Activated gamma-delta T cell treated with anti-CD3 and anti-CD28 coated beads, Interleukin-2, amount 50 U/mL, for 16 hours (primary cell): ENCODE results near the gene LOX.
"Not testable (repeated sequence)": the region's sequence is repeated elsewhere in the genome, so short reads cannot be mapped to it uniquely, and the experiment has no call there.

ENCODE experiments used
- DNase-seq: peaks from one replicate; pipeline ENCODE4 v3.0.0-alpha.2; 2020; ENCODE audit warnings: low read depth

LOX gene

GRCh38 chr5:122097391-122097790 lies 19.3 kb upstream of the LOX start:
- no peak for DNase-seq

- no peak for DNase-seq
Measured at GRCh38 chr5:122095158-122095557, 17.1 kb upstream of the LOX start.

DNA sequence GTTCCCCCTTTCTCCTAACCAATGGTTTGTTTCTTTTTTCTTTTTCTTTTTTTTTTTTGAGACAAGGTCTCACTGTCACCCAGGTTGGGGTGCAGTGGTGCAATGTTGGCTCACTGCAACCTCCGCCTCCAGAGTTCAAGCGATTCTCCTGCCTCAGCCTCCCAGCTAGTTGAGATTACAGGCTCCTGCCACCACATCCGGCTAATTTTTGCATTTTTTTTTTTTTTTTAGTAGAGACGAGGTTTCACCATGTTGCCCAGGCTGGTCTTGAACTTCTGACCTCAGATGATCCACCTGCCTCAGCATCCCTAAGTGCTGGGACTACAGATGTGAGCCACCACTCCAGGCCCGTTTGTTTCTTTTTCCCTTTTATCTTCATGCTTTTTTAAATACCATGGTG lies 16.2 kb upstream of the LOX start:
- DNase-seq = not testable (repeated sequence)

DNA sequence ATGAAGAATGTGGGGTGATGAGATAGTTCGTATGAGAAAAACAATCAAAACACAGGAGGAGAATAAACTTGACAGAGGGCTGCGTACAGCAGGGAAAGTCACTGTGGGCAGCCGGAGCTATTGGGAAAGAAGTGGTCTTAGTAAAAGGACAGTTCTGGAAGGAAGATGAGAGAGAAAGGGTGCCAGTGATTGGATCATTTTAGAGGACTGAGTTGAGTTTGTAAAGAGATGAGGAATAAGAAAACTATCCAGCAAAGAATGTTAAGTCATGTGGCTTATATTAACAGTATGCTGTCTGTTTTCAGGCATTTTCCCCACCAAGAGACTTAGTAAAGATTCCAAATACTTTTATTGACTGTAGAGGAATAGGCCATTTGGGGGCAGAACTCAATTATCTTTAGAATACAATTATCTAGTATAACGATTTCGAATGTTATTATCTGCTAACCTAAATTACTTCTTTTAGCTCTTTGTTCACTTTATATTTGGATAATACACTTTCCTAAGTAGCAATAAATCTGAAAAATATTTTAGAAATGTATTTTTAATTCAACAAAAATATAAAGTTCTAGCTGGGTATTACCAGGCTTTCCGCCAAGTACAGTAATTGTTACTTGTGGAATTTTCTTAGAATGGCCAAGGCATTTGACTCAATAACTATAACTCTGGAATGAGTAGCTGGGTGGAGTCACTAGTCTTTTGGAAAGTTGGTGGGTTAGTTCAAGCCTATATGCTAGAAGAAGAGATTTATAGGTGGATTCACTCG lies 15.5 kb upstream of the LOX start:
- no peak for DNase-seq

GRCh38 chr5:122091936-122092600 lies 14.0 kb upstream of the LOX start:
- DNase-seq = no peak

DNA sequence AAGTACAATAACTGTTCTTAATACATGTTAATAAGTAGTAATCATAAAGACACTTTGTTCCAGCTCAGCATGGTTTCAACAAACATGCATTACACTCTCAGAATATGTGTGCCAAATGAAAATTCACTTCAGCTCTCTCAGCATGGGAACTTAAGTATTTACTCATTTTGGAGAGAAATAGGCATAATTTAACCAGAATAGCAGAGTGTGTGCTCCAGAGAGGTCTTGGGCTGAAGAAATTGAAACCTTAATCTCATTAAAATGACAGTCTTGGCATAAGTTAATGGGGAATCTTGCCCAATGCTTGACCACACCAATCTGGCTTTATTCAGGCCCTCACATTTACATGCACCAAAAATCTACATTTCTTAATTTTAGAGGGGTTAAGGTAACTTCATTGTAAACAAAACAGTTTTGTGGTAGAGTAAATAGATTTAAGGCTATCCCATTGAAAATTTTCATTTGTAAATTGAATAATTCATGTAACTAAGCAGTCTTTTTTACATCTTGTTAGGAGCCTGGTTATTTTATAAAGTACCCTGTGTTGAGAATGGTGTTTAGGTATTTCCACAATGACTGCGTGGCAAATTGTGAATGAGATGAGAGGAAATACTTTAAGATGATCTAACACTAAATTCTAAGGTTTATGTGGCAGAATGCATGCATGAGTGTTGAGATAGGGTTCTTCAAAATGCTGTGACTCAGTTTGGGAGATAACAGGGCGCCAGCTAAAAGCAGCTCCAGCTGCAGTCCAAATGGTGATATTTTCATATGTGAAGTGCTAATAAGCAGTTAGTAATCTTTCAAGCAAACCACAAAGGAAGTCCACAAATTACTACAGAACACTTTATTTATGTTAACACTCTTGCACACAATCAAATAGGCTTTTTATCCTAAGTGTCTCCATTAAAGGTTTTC lies 11.3 kb upstream of the LOX start:
- no peak for DNase-seq

DNA sequence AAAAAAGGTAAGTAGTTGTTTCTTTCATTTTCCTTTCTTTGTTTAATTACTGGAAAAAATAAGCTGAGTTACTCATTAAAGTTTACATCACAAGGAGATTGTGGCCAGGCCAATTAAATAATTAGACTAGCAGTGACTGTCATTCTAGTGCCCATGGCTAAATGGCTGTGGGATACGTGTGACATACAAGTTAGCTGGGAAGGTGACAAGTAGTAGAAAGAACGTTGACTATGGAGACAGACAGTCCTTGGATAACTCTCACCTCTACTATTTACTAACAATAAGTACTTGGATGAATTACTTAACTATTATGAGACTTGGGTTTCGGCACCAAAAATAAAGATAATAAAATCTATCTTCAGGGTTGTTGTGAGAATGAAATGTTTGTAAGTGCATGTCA lies 7.0 kb upstream of the LOX start:
- DNase-seq = no peak

DNA sequence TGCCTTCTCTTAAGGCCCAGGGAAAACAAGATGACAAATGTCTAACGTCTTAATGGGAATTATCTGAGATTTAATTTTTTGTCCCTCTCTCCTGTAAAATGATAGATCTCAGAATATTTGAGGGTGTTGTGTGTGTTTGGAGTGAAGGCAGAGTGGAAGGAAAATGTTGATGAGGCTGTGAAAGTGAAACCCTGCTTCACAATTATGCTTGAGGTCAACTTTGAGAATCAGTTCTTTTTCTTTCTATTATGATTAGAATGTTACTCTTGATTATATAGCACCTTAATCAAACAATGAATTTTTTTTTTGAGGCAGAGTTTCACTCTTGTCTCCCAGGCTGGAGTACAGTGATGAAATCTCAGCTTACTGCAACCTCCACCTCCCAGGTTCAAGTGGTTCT lies 5.5 kb upstream of the LOX start:
- DNase-seq = no peak

DNA sequence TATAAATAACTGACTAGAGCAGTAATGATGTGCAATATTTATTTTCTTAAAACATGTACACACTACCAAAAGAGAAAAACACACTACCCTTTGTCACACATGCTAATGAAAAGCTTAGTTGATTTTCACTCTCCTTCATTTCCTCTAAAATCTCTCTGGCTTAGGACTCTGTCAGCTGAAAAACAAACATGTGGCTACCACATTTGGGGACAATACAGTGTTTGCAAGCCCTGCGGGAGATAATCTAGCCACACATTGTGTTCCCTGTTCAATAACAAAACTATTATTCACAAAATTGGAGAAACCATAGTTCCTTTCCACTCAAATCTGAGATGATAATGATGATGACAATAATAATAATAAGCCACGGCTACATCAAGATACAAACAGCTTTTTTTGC lies 3.5 kb upstream of the LOX start:
- no peak for DNase-seq

DNA sequence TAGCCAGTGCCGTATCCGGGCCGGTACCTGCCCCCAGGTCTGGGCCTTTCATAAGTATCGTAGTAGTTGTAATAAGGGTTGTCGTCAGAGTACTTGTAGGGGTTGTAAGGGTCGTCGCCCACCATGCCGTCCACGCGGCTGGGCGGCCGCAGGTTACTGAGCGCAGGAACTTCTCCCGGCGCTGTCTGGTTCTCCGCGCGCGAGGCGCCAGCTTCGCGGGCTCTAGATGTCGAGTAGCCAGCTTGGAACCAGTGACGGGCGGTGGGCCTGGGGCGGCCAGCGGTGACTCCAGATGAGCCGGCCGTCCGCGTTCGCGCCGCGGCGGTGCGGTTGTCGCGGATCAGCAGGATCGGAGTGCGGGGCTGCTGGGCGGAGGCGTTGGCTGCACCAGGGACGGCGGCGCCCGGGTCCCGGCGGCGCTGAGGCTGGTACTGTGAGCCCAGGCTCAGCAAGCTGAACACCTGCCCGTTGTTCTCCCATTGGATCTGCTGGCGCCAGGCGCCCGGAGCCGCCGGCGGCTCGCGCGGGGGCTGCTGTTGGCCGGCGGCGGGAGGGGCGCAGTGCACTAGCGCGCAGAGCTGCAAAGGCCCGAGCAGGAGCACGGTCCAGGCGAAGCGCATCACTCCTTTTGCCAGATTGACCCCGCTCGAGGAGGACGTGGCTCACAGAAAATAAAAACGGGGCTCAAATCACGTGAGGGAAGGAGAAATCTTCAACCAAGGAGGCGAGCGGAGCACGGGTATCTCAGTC lies 518 bp downstream of the LOX start:
- no peak for DNase-seq

- no peak for DNase-seq
Measured at GRCh38 chr5:122076669-122077365, 1.2 kb downstream of the LOX start.

GRCh38 chr5:122076050-122076461 lies 2.0 kb downstream of the LOX start:
- DNase-seq = no peak

GRCh38 chr5:122073864-122074263 lies 4.2 kb downstream of the LOX start:
- DNase-seq = no peak

GRCh38 chr5:122073018-122073417 lies 5.0 kb downstream of the LOX start:
- no peak for DNase-seq

DNA sequence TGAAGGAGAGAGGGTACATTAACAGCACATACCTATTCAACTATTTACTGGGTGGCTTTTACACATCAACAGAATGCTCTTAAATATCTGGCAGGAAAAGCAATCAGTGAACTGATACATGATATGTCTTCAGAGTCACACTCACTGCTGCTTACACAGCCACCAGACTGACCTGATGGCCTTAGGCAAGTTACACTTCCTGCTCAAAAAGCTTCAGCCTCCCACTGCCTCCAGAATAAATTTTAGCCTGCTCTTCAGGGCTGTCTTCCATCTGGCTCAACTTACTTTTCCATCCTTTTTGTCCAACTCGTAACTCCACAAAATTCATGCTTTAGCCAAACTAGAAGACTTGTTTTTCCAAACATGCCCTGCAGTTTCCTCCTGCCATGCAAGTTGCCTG lies 10.7 kb downstream of the LOX start:
- no peak for DNase-seq

- no peak for DNase-seq
Measured at GRCh38 chr5:122064992-122065391, 13.1 kb downstream of the LOX start.

DNA sequence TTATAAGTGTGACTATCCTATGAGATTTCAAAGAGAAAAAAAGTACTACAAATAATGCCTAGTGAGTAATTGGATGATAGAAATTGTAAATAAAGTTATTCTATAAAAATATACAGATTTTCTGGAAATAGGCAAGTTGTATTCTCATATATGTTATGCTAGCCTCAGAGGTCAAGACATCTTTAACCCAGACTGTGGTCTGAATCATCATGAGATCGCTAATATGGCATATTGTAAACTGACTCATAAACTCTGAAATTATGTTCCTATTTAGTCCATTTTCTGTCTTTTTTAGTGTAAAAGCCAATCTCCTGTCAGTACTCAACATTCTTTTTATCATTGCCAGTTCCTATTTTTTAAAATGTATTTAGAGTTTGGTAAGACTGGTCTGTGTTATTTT lies 14.2 kb downstream of the LOX start:
- DNase-seq = no peak

DNA sequence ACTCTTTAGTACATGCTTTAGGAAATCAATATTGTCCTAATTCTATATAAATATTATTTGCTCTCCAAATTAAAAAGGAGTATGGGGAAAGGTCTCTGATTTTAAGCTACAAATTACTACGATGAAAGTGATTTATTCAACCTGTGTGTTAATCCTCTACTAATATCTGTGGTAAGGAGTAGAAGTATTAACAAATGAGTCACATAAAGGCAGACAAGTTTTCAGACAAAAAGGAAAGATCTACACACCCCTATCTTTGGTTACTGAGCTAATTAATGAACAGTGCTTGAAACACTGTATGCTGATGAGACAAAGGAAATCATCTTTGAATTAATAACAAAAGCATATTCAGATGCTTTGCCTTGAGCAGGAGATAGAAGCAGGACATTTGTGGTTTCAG lies 15.9 kb downstream of the LOX start:
- DNase-seq = no peak

- no peak for DNase-seq
Measured at GRCh38 chr5:122056913-122057312, 21.1 kb downstream of the LOX start.

GRCh38 chr5:122054266-122054665 lies 23.8 kb downstream of the LOX start:
- no peak for DNase-seq
